ENCODE data around the gene PLAC8L1.

DNA sequence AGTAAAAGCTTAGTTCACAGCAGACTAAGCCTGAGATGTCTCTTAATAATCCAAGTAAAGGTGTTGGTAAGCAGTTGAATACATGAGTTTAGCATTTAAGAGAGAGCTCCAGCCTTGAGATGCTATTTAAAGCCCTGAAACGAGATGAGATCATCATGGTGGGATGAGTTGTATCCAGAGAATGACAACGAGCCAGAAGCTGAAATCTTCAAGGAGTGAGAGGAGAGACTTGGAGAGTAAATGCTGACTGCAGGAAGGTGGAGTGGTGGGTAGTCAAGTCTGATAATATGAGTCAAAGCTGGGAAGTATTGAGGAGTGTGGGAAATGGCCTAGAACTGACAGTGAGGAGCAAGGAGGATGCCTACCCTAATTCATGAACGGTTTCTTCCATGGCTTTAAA, 53.7 kb downstream of the PLAC8L1 start:
- TF ChIP-seq POLR2A (IDR thresholded peaks at IDR 0.05; ENCODE audit: low read depth, low read length), result no peak
- no peak for TF ChIP-seq POLR2AphosphoS5 (IDR thresholded peaks at IDR 0.05; ENCODE audit: low read depth, low read length)
- TF ChIP-seq TAF1 (IDR thresholded peaks at IDR 0.05; ENCODE audit: low read depth, low read length), result no peak

Measured in GM12891 (cell line).